ENCODE data around the gene RPL27. TPM values are rescaled to one million over a fixed set of nuclear protein-coding genes. Genes with fewer than 3 reads are reported as not detected.

RPL27 gene
- total and polyA plus RNA-seq, 2 of the 13 experiments (the other 11 are each of a cell fraction or from before 2014, with no cell fraction given), result 1,585 to 5,840 TPM

- TF ChIP-seq ZNF609 (CRISPR knock-in tag; IDR thresholded peaks at IDR 0.05; ENCODE audit: borderline replicate concordance) (peak; percentile 53; the same call in 1 of the 2 replicates), RBAK (CRISPR knock-in tag; IDR thresholded peaks at IDR 0.05) (0 out of 2 replicates have a peak, but pooled peaks have one; percentile 23), PRDM10 (CRISPR knock-in tag; IDR thresholded peaks at IDR 0.05; ENCODE audit: low read depth) (no peak), ZNF280B (CRISPR knock-in tag; IDR thresholded peaks at IDR 0.05; ENCODE audit: borderline replicate concordance) (peak; percentile 81; the same call in 1 of the 2 replicates), MTF1 (CRISPR knock-in tag; IDR thresholded peaks at IDR 0.05) (no peak), TOPORS (CRISPR knock-in tag; IDR thresholded peaks at IDR 0.05) (0 out of 2 replicates have a peak, but pooled peaks have one; percentile 30), ARID4A (CRISPR knock-in tag; IDR thresholded peaks at IDR 0.05; ENCODE audit: borderline replicate concordance) (peak; percentile 85), BCLAF1 (IDR thresholded peaks at IDR 0.05) (no peak)
These were observed 26.4 kb downstream of the RPL27 start, which contains the start of gene RND2 (continued) for GRCh38 chr17:43024407-43025289.

Measured in HepG2 (cell line).